HCEC 1CT (cell line): Measurements from ENCODE around the gene NDUFAF7.
"Not testable (repeated sequence)": the region's sequence is repeated elsewhere in the genome, so short reads cannot be mapped to it uniquely, and the experiment has no call there.

ENCODE experiments used
- DNase-seq: peaks from one replicate; pipeline ENCODE4 v3.0.0-alpha.2; 2017

Gene NDUFAF7

DNA sequence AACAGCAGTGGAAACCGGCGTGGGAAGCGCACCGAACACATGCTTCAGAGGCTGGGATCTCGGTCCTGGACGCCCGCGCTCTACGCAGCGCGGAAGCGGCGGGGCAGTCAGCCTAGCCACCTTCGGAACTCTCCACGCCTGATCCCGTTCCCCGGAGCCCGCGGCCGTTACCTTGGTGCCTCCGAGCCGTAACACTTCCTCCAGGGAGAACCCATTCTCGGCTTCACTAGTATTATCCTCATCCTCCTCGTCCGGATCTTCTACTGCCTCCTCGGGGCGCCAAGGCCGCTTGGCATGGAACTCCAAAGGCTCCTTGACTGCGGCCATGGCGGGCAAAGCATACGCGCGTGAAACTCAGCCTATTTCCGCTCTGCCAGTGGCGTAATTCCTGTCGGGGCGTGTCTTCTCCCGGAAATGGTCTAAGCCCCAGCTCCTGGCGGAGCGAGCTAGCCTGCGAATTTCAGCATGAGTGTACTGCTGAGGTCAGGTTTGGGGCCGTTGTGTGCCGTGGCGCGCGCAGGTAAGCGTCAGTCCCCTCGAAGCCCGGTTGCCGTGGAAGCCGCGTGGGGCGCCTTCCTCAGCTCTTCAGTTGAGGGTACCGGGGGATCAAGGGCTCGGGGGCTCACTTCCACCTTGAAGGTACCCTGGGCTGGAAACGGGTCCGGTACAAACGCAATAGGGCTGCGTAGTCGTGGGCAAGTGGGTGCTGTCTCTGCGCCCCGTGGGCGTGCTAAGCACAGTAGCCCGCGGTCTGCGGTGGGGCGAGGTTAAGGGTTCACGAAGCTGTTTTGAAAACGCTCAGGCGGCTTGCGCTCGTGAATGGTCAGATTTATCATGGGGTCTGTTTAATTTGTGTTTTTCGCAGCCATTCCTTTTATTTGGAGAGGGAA, at the start of gene NDUFAF7, which contains the start of gene CEBPZ:
NDUFAF7 (plus strand) TSS at position 418 of the 890 bp plus-strand sequence; CDS start at position 466, 48 bp downstream.
CEBPZ (minus strand) TSS at position 356 of the 890 bp plus-strand sequence; CDS start at position 327, 29 bp downstream.
- peak; percentile 93 for DNase-seq

DNA sequence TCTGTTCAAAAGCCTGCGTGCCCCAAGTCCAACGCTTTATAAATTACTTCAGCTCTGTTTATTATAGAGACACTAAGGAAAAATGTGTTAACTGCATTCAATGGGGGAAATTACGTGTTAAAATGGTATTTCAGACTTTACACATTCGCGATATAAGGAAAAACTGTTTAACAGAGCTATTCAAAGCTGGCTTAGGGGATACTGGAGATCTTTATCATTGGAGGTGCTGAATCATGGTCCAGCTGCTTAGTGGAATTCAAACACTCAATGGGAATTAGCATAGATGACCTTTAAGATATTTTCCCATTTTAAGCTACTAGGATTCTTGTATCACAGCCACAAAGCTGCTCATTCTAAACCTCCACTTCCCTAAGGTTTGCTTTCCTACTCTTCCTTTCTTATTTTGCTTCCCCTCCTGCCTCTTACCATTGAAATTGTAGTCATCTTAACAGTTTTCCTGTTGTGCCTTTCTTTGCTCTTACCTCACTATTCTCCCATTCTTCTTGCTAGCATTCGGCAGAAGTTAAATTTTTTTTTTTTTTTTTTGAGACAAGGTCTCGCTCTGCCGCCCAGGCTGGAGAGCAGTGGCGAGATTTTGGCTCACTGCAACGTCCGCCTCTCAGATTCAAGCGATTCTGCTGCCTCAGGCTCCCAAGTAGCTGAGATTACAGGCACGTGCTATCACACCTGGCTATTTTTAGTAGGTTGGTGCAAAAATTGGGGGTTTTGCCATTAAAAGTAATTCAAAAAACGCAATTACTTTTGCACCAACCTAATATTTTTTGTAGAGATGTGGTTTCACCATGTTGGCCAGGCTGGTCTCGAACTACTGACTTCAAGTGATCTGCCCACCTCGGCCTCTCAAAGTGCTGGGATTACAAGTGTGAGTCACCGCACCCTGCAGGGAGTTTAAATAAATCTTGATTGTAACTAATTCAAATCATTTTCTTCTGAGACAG, 49.5 kb upstream of the NDUFAF7 start:
- DNase-seq: peak; percentile 30

DNA sequence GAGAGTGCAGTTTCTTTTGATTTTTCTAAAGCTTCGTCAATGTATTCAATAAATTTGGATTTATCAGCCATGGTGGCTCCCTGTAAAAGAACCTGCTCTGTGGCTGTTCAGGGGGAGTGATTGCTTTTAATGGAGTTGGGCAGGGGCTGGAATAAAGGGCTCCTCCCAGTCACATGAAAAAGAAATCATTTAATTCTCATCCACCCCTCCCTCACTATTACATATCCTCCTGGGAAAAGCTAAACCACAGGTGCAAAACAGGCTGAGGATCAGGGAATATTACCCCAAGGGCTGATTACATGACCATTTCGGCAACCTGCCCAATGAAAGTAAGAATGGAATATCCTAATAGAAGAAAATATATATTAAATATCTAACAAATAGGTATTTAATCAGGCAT, 42.9 kb upstream of the NDUFAF7 start, which contains the start of gene SULT6B1:
SULT6B1 (minus strand) TSS at position 101 of the 400 bp plus-strand sequence; CDS start at position 71, 30 bp downstream.
- no peak for DNase-seq

- peak; percentile 85 for DNase-seq
These were observed 41.9 kb upstream of the NDUFAF7 start for GRCh38 chr2:37189452-37190153.

- DNase-seq: no peak
These were observed 41.2 kb upstream of the NDUFAF7 start for GRCh38 chr2:37190290-37190689.

DNA sequence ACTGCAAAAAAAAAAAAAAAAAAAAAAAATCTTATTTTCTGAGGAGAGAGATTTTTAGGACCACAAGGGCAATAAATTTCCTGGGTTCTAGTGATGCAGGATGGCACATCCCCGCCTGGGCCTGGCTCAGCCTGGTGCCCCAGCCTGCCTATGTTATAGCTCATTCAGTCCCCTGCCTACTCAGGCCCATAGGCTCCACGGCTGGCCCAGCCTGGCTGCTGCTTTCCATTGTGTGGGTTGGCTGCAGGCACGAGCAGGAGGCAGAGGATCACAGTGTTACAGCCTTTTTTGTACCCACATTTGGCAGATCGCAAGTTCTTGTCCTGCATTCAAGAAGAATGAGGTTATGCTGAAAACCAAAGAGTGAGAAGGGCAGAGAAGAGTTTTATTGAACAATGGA, 40.2 kb upstream of the NDUFAF7 start:
- DNase-seq: no peak

DNA sequence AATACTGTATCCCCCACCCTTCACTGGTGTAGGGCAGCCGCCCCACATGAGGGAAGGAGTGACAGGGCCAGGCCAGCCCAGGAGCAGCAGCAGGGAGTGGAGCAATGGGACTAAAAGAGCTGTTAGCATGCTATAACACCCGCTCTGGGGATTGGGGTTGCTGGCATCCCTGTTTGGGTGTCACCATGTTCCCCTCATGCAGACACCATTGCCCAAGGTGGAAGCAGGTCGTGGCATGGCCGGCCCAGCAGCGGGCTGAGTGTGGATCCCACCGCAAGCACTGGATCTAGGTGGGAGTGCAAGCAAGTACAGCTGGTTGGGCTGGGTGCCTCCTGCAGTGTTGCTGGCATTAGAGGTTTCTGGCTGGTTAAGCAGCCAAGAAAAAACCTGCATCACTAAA, 39.7 kb upstream of the NDUFAF7 start:
- no peak for DNase-seq

GRCh38 chr2:37192551-37192950, 38.9 kb upstream of the NDUFAF7 start:
- DNase-seq: no peak

- not testable (repeated sequence) for DNase-seq
These were observed 35.6 kb upstream of the NDUFAF7 start for GRCh38 chr2:37195862-37196319.

DNA sequence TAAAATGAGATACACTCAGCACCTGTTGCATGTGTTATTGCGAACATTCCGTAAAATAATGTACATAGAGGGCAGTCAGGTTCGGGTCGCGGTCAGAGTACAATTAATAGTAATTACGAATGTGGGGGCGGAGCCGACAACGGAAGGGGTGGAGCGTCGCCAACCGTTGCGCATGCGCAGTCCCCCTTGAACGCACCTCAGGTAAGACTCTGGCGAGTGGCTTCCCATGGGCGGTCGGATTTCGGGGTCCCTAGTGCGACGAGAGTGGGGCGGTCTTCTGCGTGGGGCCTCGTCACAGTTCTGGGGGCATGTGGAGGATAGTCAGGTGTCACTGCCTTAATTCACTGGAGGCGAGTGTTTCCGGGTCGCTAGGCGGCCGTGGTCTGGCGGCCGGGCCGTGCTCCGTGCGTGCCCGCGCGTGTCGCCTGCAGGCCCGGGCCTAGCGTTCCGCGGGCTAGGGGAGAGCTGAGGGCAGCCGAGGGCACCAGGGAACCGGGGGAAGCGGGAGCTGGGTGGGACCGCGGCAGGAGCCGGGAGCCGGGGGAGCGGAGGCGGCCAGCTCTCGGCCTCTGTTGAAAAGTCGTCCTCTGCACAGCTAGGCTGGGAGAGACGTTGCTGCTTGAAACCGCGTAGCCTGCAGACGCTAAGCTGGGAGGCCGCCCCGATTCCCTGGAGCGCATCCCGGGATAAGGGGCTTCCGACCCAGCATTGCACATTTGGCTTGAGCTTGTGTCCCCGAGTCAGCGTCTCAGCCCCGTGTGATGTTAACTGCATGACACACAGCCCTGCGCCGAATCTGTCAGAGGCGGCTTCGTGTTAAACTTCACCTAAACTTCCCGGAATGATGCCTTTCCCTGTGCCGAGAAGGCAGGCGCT, 34.9 kb upstream of the NDUFAF7 start, which contains the start of gene CEBPZOS:
CEBPZOS (plus strand) TSS at position 177 of the 876 bp plus-strand sequence. CDS start 3,209 bp downstream, outside the sequence.
- peak; percentile 62 for DNase-seq

GRCh38 chr2:37198681-37199065, 32.8 kb upstream of the NDUFAF7 start:
- DNase-seq: no peak

GRCh38 chr2:37201208-37201607, 30.2 kb upstream of the NDUFAF7 start:
- no peak for DNase-seq

- no peak for DNase-seq
These were observed 29.7 kb upstream of the NDUFAF7 start for GRCh38 chr2:37201766-37202165.

DNA sequence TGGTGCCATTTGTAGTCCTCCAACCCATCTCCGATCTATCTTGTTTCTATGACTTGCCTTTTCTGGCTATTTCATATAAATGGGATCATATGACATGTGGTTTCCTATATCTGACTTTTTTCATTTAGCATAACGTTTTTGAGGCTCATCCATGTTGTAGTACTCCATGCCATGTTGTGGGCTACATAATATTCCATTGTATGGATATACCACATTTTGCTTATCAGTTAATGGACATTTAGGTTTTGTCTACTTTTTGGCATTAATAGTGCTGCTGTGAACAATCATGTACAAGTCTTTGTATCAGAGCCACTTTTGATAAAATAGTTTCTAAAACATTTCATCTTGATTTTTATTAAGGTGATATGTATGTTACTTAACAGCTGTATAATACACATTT, 27.8 kb upstream of the NDUFAF7 start:
- no peak for DNase-seq

DNA sequence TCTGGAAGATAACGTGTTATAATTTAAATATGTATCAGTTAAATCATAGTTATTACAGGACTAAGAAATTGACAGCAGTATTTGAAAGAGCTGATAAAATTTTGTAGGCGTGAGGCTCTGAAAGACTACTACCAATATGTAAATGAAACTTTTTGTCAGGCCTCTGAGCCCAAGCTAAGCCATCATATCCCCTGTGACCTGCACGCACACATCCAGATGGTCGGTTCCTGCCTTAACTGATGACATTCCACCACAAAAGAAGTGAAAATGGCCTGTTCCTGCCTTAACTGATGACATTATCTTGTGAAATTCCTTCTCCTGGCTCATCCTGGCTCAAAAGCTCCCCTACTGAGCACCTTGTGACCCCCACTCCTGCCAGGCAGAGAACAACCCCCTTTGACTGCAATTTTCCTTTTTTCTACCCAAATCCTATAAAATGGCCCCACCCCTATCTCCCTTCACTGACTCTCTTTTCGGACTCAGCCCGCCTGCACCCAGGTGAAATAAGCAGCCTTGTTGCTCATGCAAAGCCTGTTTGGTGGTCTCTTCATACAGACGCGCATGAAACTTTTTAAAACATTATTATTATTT, 26.3 kb upstream of the NDUFAF7 start:
- not testable (repeated sequence) for DNase-seq

- no peak for DNase-seq
These were observed 25.6 kb upstream of the NDUFAF7 start for GRCh38 chr2:37205689-37206341.

DNA sequence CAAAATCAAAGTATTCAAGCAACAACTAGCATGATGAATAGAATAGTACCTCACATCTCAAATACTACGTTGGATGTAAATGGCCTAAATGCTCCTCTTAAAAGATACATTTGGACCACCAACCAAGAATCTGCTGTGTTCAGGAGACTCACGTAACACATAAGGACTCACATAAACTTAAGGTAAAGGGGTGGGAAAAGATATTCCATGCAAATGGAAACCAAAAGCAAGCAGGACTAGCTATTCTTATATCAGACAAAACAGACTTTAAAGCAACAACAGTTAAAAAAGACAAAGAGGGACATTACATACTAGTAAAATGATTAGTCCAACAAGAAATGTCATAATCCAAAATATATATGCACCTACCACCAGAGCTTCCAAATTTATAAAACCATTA, 24.7 kb upstream of the NDUFAF7 start:
- not testable (repeated sequence) for DNase-seq

GRCh38 chr2:37211212-37211611, 20.2 kb upstream of the NDUFAF7 start:
- no peak for DNase-seq

GRCh38 chr2:37211939-37212338, 19.5 kb upstream of the NDUFAF7 start:
- no peak for DNase-seq

- no peak for DNase-seq
These were observed 16.2 kb upstream of the NDUFAF7 start for GRCh38 chr2:37215250-37215649.
